Endodermal cell (in vitro differentiated cells): ENCODE results near the gene RTL5. TPM values are rescaled to one million over a fixed set of nuclear protein-coding genes. Genes with fewer than 3 reads are reported as not detected.
A peak's percentile ranks its signal among the peaks of the same experiment; 100 is the strongest.

Experiments
- DNase-seq: peaks from one replicate; pipeline ENCODE4 v3.0.0-alpha.2; 2017
- H3K27ac ChIP-seq: 2 replicates; pipeline ENCODE4 v1.5.1; 2013; ENCODE audit warnings: mild to moderate bottlenecking, low read depth, low read length, moderate library complexity
- H3K27me3 ChIP-seq: 2 replicates; pipeline ENCODE4 v1.6.1; 2013; ENCODE audit warnings: mild to moderate bottlenecking, low read length, moderate library complexity; ENCODE audit not compliant: insufficient read depth, control insufficient read depth, poor library complexity, severe bottlenecking
- H3K36me3 ChIP-seq: 2 replicates; pipeline ENCODE4 v1.7.0; 2013; ENCODE audit warnings: mild to moderate bottlenecking, low read length, moderate library complexity; ENCODE audit not compliant: control insufficient read depth, insufficient read depth
- H3K4me1 ChIP-seq: one replicate; pipeline ENCODE4 v1.7.0; 2013; ENCODE audit warnings: low read length; ENCODE audit not compliant: control insufficient read depth, insufficient read depth
- H3K4me3 ChIP-seq: 2 replicates; pipeline ENCODE4 v1.5.1; 2013; ENCODE audit warnings: mild to moderate bottlenecking, low read length, moderate library complexity
- H3K9ac ChIP-seq: 2 replicates; pipeline ENCODE4 v1.6.1; 2013; ENCODE audit warnings: mild to moderate bottlenecking, low read length, moderate library complexity; ENCODE audit not compliant: poor library complexity, severe bottlenecking; ENCODE audit errors: extremely low read depth
- H3K9me3 ChIP-seq: 2 replicates; pipeline ENCODE4 v1.6.1; 2013; ENCODE audit warnings: mild to moderate bottlenecking, low read length, moderate library complexity; ENCODE audit not compliant: control insufficient read depth
- H3K27ac Mint-ChIP-seq: 2 replicates; pipeline ENCODE4 v1.8.0; 2020; ENCODE audit warnings: mixed read lengths
- H3K27me3 Mint-ChIP-seq: 2 replicates; pipeline ENCODE4 v1.8.0; 2021; ENCODE audit warnings: mild to moderate bottlenecking, mixed read lengths; ENCODE audit not compliant: insufficient read depth
- H3K36me3 Mint-ChIP-seq: 2 replicates; pipeline ENCODE4 v1.8.0; 2020; ENCODE audit warnings: low read depth, mixed read lengths
- H3K4me1 Mint-ChIP-seq: 2 replicates; pipeline ENCODE4 v1.8.0; 2020; ENCODE audit warnings: mixed read lengths
- H3K4me3 Mint-ChIP-seq: 2 replicates; pipeline ENCODE4 v1.8.0; 2020; ENCODE audit warnings: mild to moderate bottlenecking, moderate library complexity, mixed read lengths
- H3K9me3 Mint-ChIP-seq: 2 replicates; pipeline ENCODE4 v1.8.0; 2020; ENCODE audit warnings: mild to moderate bottlenecking, mixed read lengths
- CTCF ChIP-seq: fragments of 200-600 bp; sonication (generic); conservative IDR thresholded peaks from 2 replicates; pipeline ENCODE4 v1.5.0; 2021; ENCODE audit warnings: antibody characterized with exemption, mild to moderate bottlenecking
- WGBS, 2 experiments: methylation state at CpG; one replicate each; pipeline versions ENCODE4 v1.1.5 to v1.1.7; 2013; ENCODE audit warnings: missing lambda C conversion rate in 2 of 2, mixed read lengths in 1 of 2; ENCODE audit not compliant: insufficient coverage in 1 of 2, insufficient read length in 1 of 2; 5-methylcytosine and 5-hydroxymethylcytosine counted together
- total RNA-seq, 2 donors: library from RNA; stranded (reverse); fragmentation: NEBNext Ultra II Directional in 1 of 2; extraction: Animal tissue kit (Norgen Biotek cat#: 25700) in 1 of 2; gene quantifications; 2 replicates in 1 of 2; 3 replicates in 1 of 2; pipeline ENCODE4 v1.2.1, GENCODE V29; 2021

Gene RTL5
- total RNA-seq, 2 donors from 2014 or later: 8.4 to 9.9 TPM

- TF ChIP-seq CTCF: no peak
- peak; percentile 86 for DNase-seq
- Histone ChIP-seq H3K4me1 (peaks cover 13% of the 10 kb centered on the region), H3K9ac (no peak overlapping the region), H3K36me3 (no peaks in the 10 kb centered on the region), H3K9me3 (no peaks in the 10 kb centered on the region), H3K27ac (peak overlapping the region; percentile 87), H3K27me3 (no peaks in the 10 kb centered on the region), H3K4me3 (no peak overlapping the region)
- Mint-ChIP-seq H3K36me3 (no peaks in the 10 kb centered on the region), H3K27ac (peak overlapping the region; percentile 91), H3K9me3 (peaks cover 50% of the 10 kb centered on the region), H3K4me1 (peaks cover 28% of the 10 kb centered on the region), H3K27me3 (no peaks in the 10 kb centered on the region), H3K4me3 (no peak overlapping the region)
- WGBS, 2 experiments: 45 to 61% methylated on average over 2 to 7 of the region's 11 CpGs
These were observed 8.1 kb downstream of the RTL5 start for GRCh38 chrX:72123471-72124185.

- Mint-ChIP-seq H3K27me3 (no peaks in the 10 kb centered on the region), H3K4me1 (peaks cover 28% of the 10 kb centered on the region), H3K36me3 (peaks cover 2% of the 10 kb centered on the region), H3K9me3 (peaks cover 50% of the 10 kb centered on the region), H3K4me3 (no peak overlapping the region), H3K27ac (peak overlapping the region; percentile 91)
- Histone ChIP-seq H3K4me3 (no peak overlapping the region), H3K27me3 (no peaks in the 10 kb centered on the region), H3K4me1 (peaks cover 13% of the 10 kb centered on the region), H3K9me3 (no peaks in the 10 kb centered on the region), H3K36me3 (no peaks in the 10 kb centered on the region), H3K27ac (peak overlapping the region; percentile 87), H3K9ac (no peak overlapping the region)
- no peak for TF ChIP-seq CTCF
- DNase-seq: peak; percentile 6
- WGBS, 2 experiments: 94 to 100% methylated on average over 4 to 6 of the region's 6 CpGs
These were observed 8.9 kb downstream of the RTL5 start for GRCh38 chrX:72122621-72123337.

- H3K9me3 ChIP-seq: no peaks in the 10 kb centered on the region
- no peak overlapping the region for H3K4me3 ChIP-seq
- Mint-ChIP-seq H3K27ac (no peak overlapping the region), H3K9me3 (peaks cover 47% of the 10 kb centered on the region), H3K4me3 (no peak overlapping the region), H3K4me1 (peaks cover 29% of the 10 kb centered on the region), H3K36me3 (peaks cover 2% of the 10 kb centered on the region), H3K27me3 (no peaks in the 10 kb centered on the region)
- no peak for TF ChIP-seq CTCF
- DNase-seq: peak; percentile 10
- WGBS, 2 experiments: 92% methylated on average over 3 of the region's 3 CpGs; no CpG with 5 or more reads in 1 of the 2 experiments
- H3K27me3 ChIP-seq: no peaks in the 10 kb centered on the region
- H3K27ac ChIP-seq: no peak overlapping the region
- no peaks in the 10 kb centered on the region for H3K36me3 ChIP-seq
- H3K9ac ChIP-seq: no peak overlapping the region
- peaks cover 13% of the 10 kb centered on the region for H3K4me1 ChIP-seq
These were observed 10.3 kb downstream of the RTL5 start for GRCh38 chrX:72121383-72121782.
